H9 (cell line): ENCODE measurements around the gene AIFM1. TPM values are rescaled to one million over a fixed set of nuclear protein-coding genes. Genes with fewer than 3 reads are reported as not detected.

Experiments used
- DNase-seq: peaks from one replicate; pipeline ENCODE4 v3.0.0-alpha.2; 2017
- H2AFZ ChIP-seq: one replicate; pipeline ENCODE4 v1.6.1; 2013; ENCODE audit warnings: mild to moderate bottlenecking, low read length, control low read depth, moderate library complexity
- H2AK5ac ChIP-seq: 2 replicates; pipeline ENCODE4 v1.6.1; 2013; ENCODE audit warnings: low read length, control low read depth, mixed read lengths; ENCODE audit not compliant: insufficient read length
- H2BK120ac ChIP-seq: one replicate; pipeline ENCODE4 v1.6.1; 2013; ENCODE audit warnings: low read depth, mild to moderate bottlenecking, low read length, control low read depth, inconsistent platforms; ENCODE audit not compliant: poor library complexity, severe bottlenecking
- H2BK12ac ChIP-seq: 2 replicates; pipeline ENCODE4 v1.6.1; 2013; ENCODE audit warnings: low read length, control low read depth, mixed read lengths, low read depth; ENCODE audit not compliant: insufficient read length
- H2BK15ac ChIP-seq: 2 replicates; pipeline ENCODE4 v1.6.1; 2013; ENCODE audit warnings: low read depth, low read length, control low read depth
- H2BK20ac ChIP-seq: one replicate; pipeline ENCODE4 v1.6.1; 2013; ENCODE audit warnings: low read depth, mild to moderate bottlenecking, low read length, control low read depth, inconsistent platforms; ENCODE audit not compliant: poor library complexity, severe bottlenecking
- H2BK5ac ChIP-seq: 2 replicates; pipeline ENCODE4 v1.6.1; 2013; ENCODE audit warnings: low read length, control low read depth, mixed read lengths; ENCODE audit not compliant: insufficient read length
- H3K14ac ChIP-seq: 2 replicates; pipeline ENCODE4 v1.6.1; 2013; ENCODE audit warnings: low read length, control low read depth; ENCODE audit not compliant: insufficient read depth
- H3K18ac ChIP-seq: 2 replicates; pipeline ENCODE4 v1.6.1; 2013; ENCODE audit warnings: low read depth, mild to moderate bottlenecking, mixed read lengths, low read length, control low read depth; ENCODE audit not compliant: insufficient read length
- H3K23ac ChIP-seq: 2 replicates; pipeline ENCODE4 v1.6.1; 2013; ENCODE audit warnings: low read length, control low read depth, mixed read lengths, low read depth; ENCODE audit not compliant: insufficient read length
- H3K23me2 ChIP-seq: 2 replicates; pipeline ENCODE4 v1.6.1; 2013; ENCODE audit warnings: low read depth, mild to moderate bottlenecking, mixed read lengths, low read length, control low read depth; ENCODE audit not compliant: insufficient read length, poor library complexity, severe bottlenecking
- H3K27ac ChIP-seq: 2 replicates; pipeline ENCODE4 v1.5.1; 2013; ENCODE audit warnings: low read length, control low read depth, mixed read lengths, low read depth; ENCODE audit not compliant: insufficient read length
- H3K27me3 ChIP-seq: 2 replicates; pipeline ENCODE4 v1.6.1; 2013; ENCODE audit warnings: low read length, control low read depth, inconsistent platforms; ENCODE audit not compliant: insufficient read depth
- H3K4ac ChIP-seq: 2 replicates; pipeline ENCODE4 v1.6.1; 2013; ENCODE audit warnings: low read depth, mild to moderate bottlenecking, control low read depth, inconsistent platforms, low read length, moderate library complexity
- H3K4me1 ChIP-seq: 2 replicates; pipeline ENCODE4 v1.6.1; 2013; ENCODE audit warnings: low read length, control low read depth, inconsistent platforms; ENCODE audit not compliant: insufficient read depth
- H3K4me2 ChIP-seq: 2 replicates; pipeline ENCODE4 v1.6.1; 2013; ENCODE audit warnings: low read length, control low read depth, mixed read lengths; ENCODE audit not compliant: insufficient read length, insufficient read depth
- H3K56ac ChIP-seq: 2 replicates; pipeline ENCODE4 v1.6.1; 2013; ENCODE audit warnings: low read depth, mild to moderate bottlenecking, mixed read lengths, low read length, control low read depth; ENCODE audit not compliant: insufficient read length
- H3K79me1 ChIP-seq: 2 replicates; pipeline ENCODE4 v1.6.1; 2013; ENCODE audit warnings: low read depth, mild to moderate bottlenecking, moderate library complexity, low read length, control low read depth, inconsistent platforms; ENCODE audit not compliant: insufficient read depth, poor library complexity, severe bottlenecking
- H3K79me2 ChIP-seq: 2 replicates; pipeline ENCODE4 v1.6.1; 2013; ENCODE audit warnings: low read length, control low read depth, inconsistent platforms; ENCODE audit not compliant: insufficient read depth
- H3K9ac ChIP-seq: 2 replicates; pipeline ENCODE4 v1.6.1; 2013; ENCODE audit warnings: low read length, control low read depth, mixed read lengths; ENCODE audit not compliant: insufficient read length; ENCODE audit errors: extremely low read depth
- H3K9me3 ChIP-seq: one replicate; pipeline ENCODE4 v1.6.1; 2013; ENCODE audit warnings: low read depth, low read length, inconsistent platforms; ENCODE audit not compliant: control insufficient read depth
- H3T11ph ChIP-seq: one replicate; pipeline ENCODE4 v1.6.1; 2013; ENCODE audit warnings: mild to moderate bottlenecking, low read length, control low read depth, inconsistent platforms
- H4K20me1 ChIP-seq: one replicate; pipeline ENCODE4 v1.6.1; 2013; ENCODE audit not compliant: control insufficient read depth, insufficient read length, insufficient read depth
- H4K5ac ChIP-seq: 2 replicates; pipeline ENCODE4 v1.6.1; 2013; ENCODE audit warnings: low read depth, mild to moderate bottlenecking, mixed read lengths, low read length, control low read depth; ENCODE audit not compliant: insufficient read length
- H4K8ac ChIP-seq: replicated peaks from 2 replicates; pipeline ENCODE4 v1.6.1; 2013; ENCODE audit warnings: low read length, control low read depth, mixed read lengths, low read depth; ENCODE audit not compliant: insufficient read length
- H4K91ac ChIP-seq: 2 replicates; pipeline ENCODE4 v1.6.1; 2013; ENCODE audit warnings: low read depth, mild to moderate bottlenecking, moderate library complexity, mixed read lengths, low read length, control low read depth; ENCODE audit not compliant: insufficient read length
- H3K27ac Mint-ChIP-seq, 3 experiments: 2 replicates in 2 of 3; 3 replicates in 1 of 3; pipeline ENCODE4 v1.8.0; 2020 to 2021; ENCODE audit warnings: mixed read lengths in 3 of 3, mild to moderate bottlenecking in 1 of 3, moderate library complexity in 1 of 3
- H3K27me3 Mint-ChIP-seq: 2 replicates; pipeline ENCODE4 v1.8.0; 2021; ENCODE audit warnings: low read depth, mild to moderate bottlenecking, moderate library complexity, mixed read lengths
- H3K36me3 Mint-ChIP-seq, 3 experiments: 2 replicates in 2 of 3; 3 replicates in 1 of 3; pipeline ENCODE4 v1.8.0; 2020 to 2021; ENCODE audit warnings: low read depth in 3 of 3, mixed read lengths in 3 of 3; ENCODE audit not compliant: insufficient read depth in 1 of 3
- H3K4me1 Mint-ChIP-seq, 2 experiments: 2 replicates each; pipeline ENCODE4 v1.8.0; 2020; ENCODE audit warnings: mixed read lengths in 2 of 2
- H3K4me3 Mint-ChIP-seq, 2 experiments: 2 replicates in 1 of 2; 3 replicates in 1 of 2; pipeline ENCODE4 v1.8.0; 2020 to 2021; ENCODE audit warnings: mild to moderate bottlenecking in 2 of 2, mixed read lengths in 2 of 2, moderate library complexity in 1 of 2
- H3K9me3 Mint-ChIP-seq, 2 experiments: 2 replicates in 1 of 2; 3 replicates in 1 of 2; pipeline ENCODE4 v1.8.0; 2020; ENCODE audit warnings: mild to moderate bottlenecking in 2 of 2, mixed read lengths in 2 of 2, moderate library complexity in 1 of 2
- CTCF ChIP-seq: fragments of 200-600 bp; sonication (generic); conservative IDR thresholded peaks from 3 replicates; pipeline ENCODE4 v1.8.0; 2021; ENCODE audit warnings: antibody characterized with exemption, mild to moderate bottlenecking
- WGBS: extraction: QIAGEN DNeasy Blood & Tissue Kit; methylation state at CpG from one replicate; pipeline ENCODE4 v1.1.7; 2013; ENCODE audit warnings: missing lambda C conversion rate, low lambda C conversion rate, mixed read lengths; ENCODE audit not compliant: insufficient read length; ENCODE audit errors: extremely low coverage; 5-methylcytosine and 5-hydroxymethylcytosine counted together
- total RNA-seq: library from RNA; stranded (reverse); gene quantifications from 2 replicates; pipeline ENCODE4 v1.2.1, GENCODE V29; 2021

The AIFM1 gene
- total RNA-seq, 1 experiment from 2014 or later = 43.7 TPM

DNA sequence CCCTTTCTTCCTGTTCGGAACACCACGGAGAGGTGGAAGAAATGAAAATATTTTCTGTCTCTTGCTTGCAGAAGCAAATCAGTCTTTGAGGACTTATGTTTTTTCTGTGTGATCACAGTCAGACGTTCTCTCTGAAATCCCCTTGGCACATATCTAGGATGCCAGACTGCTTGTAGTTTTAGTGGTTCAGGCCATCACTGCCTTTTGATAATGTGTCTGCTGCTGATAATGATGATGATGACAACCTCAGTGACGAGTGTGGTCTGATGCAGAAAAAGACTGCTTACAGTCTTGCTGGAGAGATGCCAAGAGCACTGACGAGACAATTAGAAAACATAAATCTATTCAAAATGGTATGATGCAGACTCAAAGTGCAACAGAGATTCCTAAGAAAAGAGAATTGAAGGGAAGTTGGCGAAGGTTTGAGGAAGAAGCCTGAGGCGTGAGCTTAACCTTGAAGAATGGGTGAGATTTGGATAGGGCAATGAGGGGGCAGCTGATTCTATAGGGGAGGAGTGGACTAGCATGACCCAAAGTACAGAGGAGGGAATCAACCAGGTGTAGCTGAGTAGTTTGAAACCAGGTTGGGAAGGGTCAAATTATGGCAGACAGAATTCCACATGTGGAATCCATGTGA is 14.1 kb upstream of the AIFM1 start:
- no peaks in the 10 kb centered on the region; the same call in 1 of the 2 replicates for H3K79me2 ChIP-seq
- H3K4me3 Mint-ChIP-seq = no peak overlapping the region
- H3K23ac ChIP-seq = no peak overlapping the region
- H2BK120ac ChIP-seq = no peak overlapping the region
- no peaks in the 10 kb centered on the region for H3K23me2 ChIP-seq
- no peak overlapping the region for H2BK5ac ChIP-seq
- DNase-seq = no peak
- H3T11ph ChIP-seq = no peak overlapping the region
- peaks cover 4% of the 10 kb centered on the region for H3K27me3 Mint-ChIP-seq
- no peaks in the 10 kb centered on the region for H3K79me1 ChIP-seq
- H3K27me3 ChIP-seq = no peaks in the 10 kb centered on the region
- no peak overlapping the region for H3K9ac ChIP-seq
- no CpG with 5 or more reads among the region's 7 CpGs for WGBS
- peaks cover 0 to 62% of the 10 kb centered on the region in 2 experiments; a peak in 2 of 5 replicates for H3K9me3 Mint-ChIP-seq
- no peak overlapping the region for H2BK12ac ChIP-seq
- H3K4me2 ChIP-seq = no peak overlapping the region
- H4K91ac ChIP-seq = no peak overlapping the region
- H3K27ac Mint-ChIP-seq = no peak overlapping the region
- H3K4ac ChIP-seq = no peak overlapping the region
- no peaks in the 10 kb centered on the region for H3K4me1 Mint-ChIP-seq
- H3K9me3 ChIP-seq = peaks cover 30% of the 10 kb centered on the region
- no peak overlapping the region for H3K27ac ChIP-seq
- H4K8ac ChIP-seq = no peak overlapping the region
- no peaks in the 10 kb centered on the region for H4K20me1 ChIP-seq
- H3K14ac ChIP-seq = no peak overlapping the region
- H2BK15ac ChIP-seq = no peak overlapping the region
- H3K56ac ChIP-seq = no peak overlapping the region
- no peak overlapping the region for H4K5ac ChIP-seq
- H2AK5ac ChIP-seq = no peak overlapping the region
- TF ChIP-seq CTCF = no peak
- no peak overlapping the region for H3K18ac ChIP-seq
- no peaks in the 10 kb centered on the region for H3K4me1 ChIP-seq
- no peak overlapping the region for H2BK20ac ChIP-seq
- no peak overlapping the region for H2AFZ ChIP-seq
- H3K36me3 Mint-ChIP-seq = peaks cover 4 to 10% (median 8%) of the 10 kb centered on the region in 3 experiments; a peak in 5 of 7 replicates
